ENCODE measurements around the gene SYT14.
"Not testable (repeated sequence)": the region's sequence is repeated elsewhere in the genome, so short reads cannot be mapped to it uniquely, and the experiment has no call there.

- TF ChIP-seq CTCF (IDR thresholded peaks at IDR 0.05; ENCODE audit: poor library complexity, severe bottlenecking); MXI1 (conservative IDR thresholded peaks at IDR 0.05; ENCODE audit: poor library complexity, severe bottlenecking); POLR2AphosphoS5 (IDR thresholded peaks at IDR 0.05); REST (IDR thresholded peaks at IDR 0.05; ENCODE audit: borderline replicate concordance): not testable (repeated sequence)
Observed at GRCh38 chr1:210187849-210188606, 250.0 kb downstream of the SYT14 start.

All from neural cell (in vitro differentiated cells).